Vagina (tissue), 2 donors: Measurements from ENCODE around the gene CBFA2T3. TPM values are rescaled to one million over a fixed set of nuclear protein-coding genes. Genes with fewer than 3 reads are reported as not detected.

Experiments
- DNase-seq, 2 donors: peaks; one replicate each; pipeline ENCODE4 v3.0.0-alpha.2; 2017; ENCODE audit errors: extremely low spot score in 2 of 2
- H3K27ac ChIP-seq: fragments of 200-600 bp; sonication (generic); one replicate; pipeline ENCODE4 v1.5.1; 2019
- H3K27me3 ChIP-seq: fragments of 200-600 bp; sonication (generic); one replicate; pipeline ENCODE4 v1.5.1; 2019
- H3K36me3 ChIP-seq, 2 donors: fragments of 200-600 bp; sonication (generic); one replicate each; pipeline ENCODE4 v1.5.1; 2017 to 2019
- H3K4me1 ChIP-seq: fragments of 200-600 bp; sonication (generic); one replicate; pipeline ENCODE4 v1.5.1; 2019
- H3K4me3 ChIP-seq, 2 donors: fragments of 200-600 bp; sonication (generic); 1 replicate in 1 of 2; 2 replicates in 1 of 2; pipeline ENCODE4 v1.5.1; 2016 to 2019
- H3K9me3 ChIP-seq: fragments of 200-600 bp; sonication (generic); one replicate; pipeline ENCODE4 v1.5.1; 2019
- CTCF ChIP-seq, 3 experiments: fragments of 450-650 bp in 2 of 3; fragments of 200-600 bp in 1 of 3; sonication (generic) in 1 of 3; IDR thresholded peaks; one replicate each; pipeline ENCODE4 v1.5.1; 2017 to 2019; ENCODE audit warnings: antibody characterized with exemption in 3 of 3, mild to moderate bottlenecking in 2 of 3, moderate library complexity in 2 of 3
- POLR2A ChIP-seq, 2 donors: fragments of 450-650 bp; IDR thresholded peaks; one replicate each; pipeline ENCODE4 v1.6.1; 2017; ENCODE audit warnings: antibody characterized with exemption in 2 of 2, mild to moderate bottlenecking in 2 of 2, moderate library complexity in 2 of 2
- POLR2AphosphoS5 ChIP-seq, 2 donors: sonication (generic); formaldehyde crosslinking; IDR thresholded peaks; one replicate each; pipeline ENCODE4 v1.9.0; 2017; ENCODE audit warnings: antibody characterized with exemption in 2 of 2, mild to moderate bottlenecking in 2 of 2, low read depth in 1 of 2; ENCODE audit not compliant: insufficient read depth in 1 of 2
- intact Hi-C: fragments of 100-400 bp; cut with DNase I; formaldehyde crosslinking; loops from one replicate; pipeline ENCODE4 v1.15.1; 2023
- total RNA-seq: library from RNA; depleted of rRNA; stranded (reverse); fragments of >200 nt; gene quantifications from one replicate; pipeline ENCODE4 v1.2.3, GENCODE V29; 2016

The CBFA2T3 gene
- total RNA-seq, 1 donor from 2014 or later: 2.7 TPM

GRCh38 chr16:88830783-88831182 lies 146.2 kb downstream of the CBFA2T3 start:
- TF ChIP-seq POLR2A (IDR thresholded peaks at IDR 0.05) (no peak), CTCF (IDR thresholded peaks at IDR 0.05) (no peak), POLR2AphosphoS5 (IDR thresholded peaks at IDR 0.05; ENCODE audit: insufficient read depth in 1 of 2, low read depth in 1 of 2) (no peak)
- Histone ChIP-seq H3K9me3 (no peaks in the 10 kb centered on the region), H3K4me1 (peaks cover 4% of the 10 kb centered on the region), H3K36me3 (peaks cover 0 to 9% of the 10 kb centered on the region in 2 donors), H3K27me3 (no peaks in the 10 kb centered on the region), H3K4me3 (no peak overlapping the region), H3K27ac (no peak overlapping the region)
- intact Hi-C loops: no loop called here
- DNase-seq: no peak

GRCh38 chr16:88830258-88830657 lies 146.7 kb downstream of the CBFA2T3 start:
- Histone ChIP-seq H3K4me1 (peaks cover 4% of the 10 kb centered on the region), H3K27me3 (no peaks in the 10 kb centered on the region), H3K9me3 (no peaks in the 10 kb centered on the region), H3K4me3 (no peak overlapping the region), H3K27ac (no peak overlapping the region), H3K36me3 (peaks cover 0 to 9% of the 10 kb centered on the region in 2 donors)
- intact Hi-C loops: no loop called here
- DNase-seq: no peak
- no peak for TF ChIP-seq CTCF (IDR thresholded peaks at IDR 0.05)
- peak in 1 of 2 donors; percentile 78 for TF ChIP-seq POLR2AphosphoS5 (IDR thresholded peaks at IDR 0.05; ENCODE audit: insufficient read depth in 1 of 2, low read depth in 1 of 2)

- H3K9me3 ChIP-seq: no peaks in the 10 kb centered on the region
- H3K36me3 ChIP-seq: peaks cover 0 to 20% of the 10 kb centered on the region in 2 donors
- peaks cover 4% of the 10 kb centered on the region for H3K4me1 ChIP-seq
- DNase-seq: no peak
- H3K4me3 ChIP-seq: no peak overlapping the region
- intact Hi-C loops: no loop called here
- no peak overlapping the region for H3K27ac ChIP-seq
- TF ChIP-seq POLR2A (IDR thresholded peaks at IDR 0.05): no peak
- TF ChIP-seq CTCF (IDR thresholded peaks at IDR 0.05): no peak
- no peak for TF ChIP-seq POLR2AphosphoS5 (IDR thresholded peaks at IDR 0.05; ENCODE audit: insufficient read depth in 1 of 2, low read depth in 1 of 2)
- H3K27me3 ChIP-seq: no peaks in the 10 kb centered on the region
Observed at GRCh38 chr16:88828711-88829110, 148.3 kb downstream of the CBFA2T3 start.

GRCh38 chr16:88827727-88828126 lies 149.3 kb downstream of the CBFA2T3 start:
- TF ChIP-seq POLR2A (IDR thresholded peaks at IDR 0.05) (no peak), CTCF (IDR thresholded peaks at IDR 0.05) (no peak), POLR2AphosphoS5 (IDR thresholded peaks at IDR 0.05; ENCODE audit: insufficient read depth in 1 of 2, low read depth in 1 of 2) (no peak)
- H3K4me3 ChIP-seq: no peak overlapping the region
- H3K27ac ChIP-seq: no peak overlapping the region
- H3K4me1 ChIP-seq: peaks cover 4% of the 10 kb centered on the region
- H3K27me3 ChIP-seq: no peaks in the 10 kb centered on the region
- H3K9me3 ChIP-seq: no peaks in the 10 kb centered on the region
- intact Hi-C loops: no loop called here
- peaks cover 0 to 22% of the 10 kb centered on the region in 2 donors for H3K36me3 ChIP-seq
- DNase-seq: no peak

GRCh38 chr16:88826070-88826840 lies 150.8 kb downstream of the CBFA2T3 start:
- no peak overlapping the region for H3K4me3 ChIP-seq

More at GRCh38 chr16:88826070-88826840, 150.8 kb downstream of the CBFA2T3 start:
- Histone ChIP-seq H3K27ac (peak overlapping the region; percentile 53), H3K36me3 (peaks cover 0 to 34% of the 10 kb centered on the region in 2 donors), H3K27me3 (no peaks in the 10 kb centered on the region), H3K4me1 (peaks cover 4% of the 10 kb centered on the region), H3K9me3 (no peaks in the 10 kb centered on the region)
- DNase-seq: no peak
- intact Hi-C loops: no loop called here
- TF ChIP-seq POLR2A (IDR thresholded peaks at IDR 0.05): no peak
- no peak for TF ChIP-seq POLR2AphosphoS5 (IDR thresholded peaks at IDR 0.05; ENCODE audit: insufficient read depth in 1 of 2, low read depth in 1 of 2)
- TF ChIP-seq CTCF (IDR thresholded peaks at IDR 0.05): no peak
